ENCODE data around the gene ARHGAP26. TPM values are rescaled to one million over a fixed set of nuclear protein-coding genes. Genes with fewer than 3 reads are reported as not detected.
"Not testable (repeated sequence)": the region's sequence is repeated elsewhere in the genome, so short reads cannot be mapped to it uniquely, and the experiment has no call there.

The ARHGAP26 gene
- total RNA-seq, 1 donor from 2014 or later: 25.2 TPM

- no peak for DNase-seq (ENCODE audit: low read depth in 2 of 2)
Measured at GRCh38 chr5:143078971-143079370, 308.8 kb downstream of the ARHGAP26 start.

DNA sequence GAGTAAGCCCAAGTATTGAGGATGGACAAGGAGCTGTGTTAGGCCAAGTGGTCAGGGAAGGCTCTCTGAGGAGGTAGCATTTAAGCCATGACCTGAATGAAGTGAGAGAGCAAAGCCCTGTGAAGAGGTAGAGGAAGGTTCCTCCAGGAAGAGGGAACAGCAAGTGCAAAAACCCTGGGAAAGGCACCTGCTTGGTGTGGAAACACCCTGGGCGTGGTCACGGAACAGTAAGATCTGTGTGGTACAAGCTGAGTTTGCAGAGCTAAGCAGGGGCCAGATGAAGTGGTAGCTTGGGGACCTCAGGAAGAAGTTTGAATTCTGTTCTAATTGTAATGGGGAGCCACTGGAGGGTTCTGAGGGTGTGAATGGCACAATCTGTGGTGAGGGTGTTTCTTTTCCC is 310.2 kb downstream of the ARHGAP26 start:
- no peak for DNase-seq (ENCODE audit: low read depth in 2 of 2)

DNA sequence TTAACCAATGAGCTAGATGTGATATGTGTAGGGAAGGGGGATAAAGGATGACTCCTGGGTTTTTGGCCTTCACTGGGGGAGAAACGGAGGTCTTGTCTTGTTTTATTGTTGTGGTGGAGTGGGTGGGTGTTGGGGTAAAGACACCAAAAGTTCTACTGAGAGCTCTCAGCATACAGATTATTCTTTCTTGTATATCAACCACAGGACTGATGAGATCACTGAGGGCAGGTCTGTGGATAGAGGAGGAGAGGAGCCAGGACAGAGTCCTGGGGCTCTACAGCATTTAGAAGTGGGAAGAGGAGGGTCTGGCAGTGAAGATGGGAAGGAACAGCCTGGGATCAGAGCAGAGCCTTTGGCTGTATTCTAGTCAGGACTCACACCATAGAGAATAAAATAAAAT is 310.8 kb downstream of the ARHGAP26 start:
- no peak for DNase-seq (ENCODE audit: low read depth in 2 of 2)

GRCh38 chr5:143083006-143083405 is 312.8 kb downstream of the ARHGAP26 start:
- DNase-seq (ENCODE audit: low read depth in 2 of 2): peak; percentile 3 to 52

- no peak for DNase-seq (ENCODE audit: low read depth in 2 of 2)
Measured at GRCh38 chr5:143084407-143084806, 314.2 kb downstream of the ARHGAP26 start.

- no peak for DNase-seq (ENCODE audit: low read depth in 2 of 2)
Measured at GRCh38 chr5:143085319-143085917, 315.2 kb downstream of the ARHGAP26 start.

GRCh38 chr5:143086546-143086907 is 316.4 kb downstream of the ARHGAP26 start:
- no peak for DNase-seq (ENCODE audit: low read depth in 2 of 2)

GRCh38 chr5:143086908-143087637 is 316.9 kb downstream of the ARHGAP26 start:
- DNase-seq (ENCODE audit: low read depth in 2 of 2): no peak

DNA sequence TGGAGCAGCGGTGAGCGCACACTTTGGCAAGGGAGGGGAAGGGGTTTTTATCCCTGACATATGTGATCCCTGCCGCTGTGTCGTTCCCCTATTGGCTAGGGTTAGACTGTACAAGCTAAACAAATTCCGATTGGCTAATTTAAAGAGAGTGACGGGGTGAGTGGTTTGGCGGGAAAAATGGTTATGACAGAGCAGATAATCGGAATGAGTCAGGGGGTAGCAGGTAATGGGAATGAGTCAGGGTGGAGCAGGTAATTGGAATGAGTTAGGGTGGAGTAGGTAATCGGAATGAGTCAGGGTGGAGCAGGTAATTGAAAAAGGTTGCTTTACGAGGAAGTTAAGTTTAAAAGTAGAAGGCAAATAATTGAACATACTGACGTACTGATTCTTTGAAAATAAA is 318.5 kb downstream of the ARHGAP26 start:
- DNase-seq (ENCODE audit: low read depth in 2 of 2): not testable (repeated sequence)

DNA sequence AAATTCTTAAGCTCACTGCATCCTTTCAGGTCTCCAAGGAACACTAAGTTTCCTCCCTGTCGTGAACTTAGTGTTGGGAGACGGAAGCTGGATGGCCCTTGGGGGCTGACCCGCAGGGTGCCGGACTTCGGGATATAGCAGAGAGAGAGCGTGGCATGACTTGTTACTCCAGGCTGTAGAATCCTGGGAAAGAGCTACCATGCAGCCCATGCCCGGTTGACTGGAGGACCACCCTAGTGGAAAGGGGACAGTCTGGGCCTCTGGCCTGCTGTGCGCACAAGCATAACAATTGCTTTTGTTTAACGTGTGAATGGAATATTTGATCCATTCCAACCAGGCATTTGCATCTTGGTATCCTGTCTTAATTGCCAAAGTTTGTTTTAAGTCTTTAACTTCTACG is 319.9 kb downstream of the ARHGAP26 start:
- DNase-seq (ENCODE audit: low read depth in 2 of 2): not testable (repeated sequence)

GRCh38 chr5:143092711-143093451 is 322.7 kb downstream of the ARHGAP26 start:
- DNase-seq (ENCODE audit: low read depth in 2 of 2): not testable (repeated sequence)

GRCh38 chr5:143093452-143094086 is 323.4 kb downstream of the ARHGAP26 start:
- DNase-seq (ENCODE audit: low read depth in 2 of 2): no peak

DNA sequence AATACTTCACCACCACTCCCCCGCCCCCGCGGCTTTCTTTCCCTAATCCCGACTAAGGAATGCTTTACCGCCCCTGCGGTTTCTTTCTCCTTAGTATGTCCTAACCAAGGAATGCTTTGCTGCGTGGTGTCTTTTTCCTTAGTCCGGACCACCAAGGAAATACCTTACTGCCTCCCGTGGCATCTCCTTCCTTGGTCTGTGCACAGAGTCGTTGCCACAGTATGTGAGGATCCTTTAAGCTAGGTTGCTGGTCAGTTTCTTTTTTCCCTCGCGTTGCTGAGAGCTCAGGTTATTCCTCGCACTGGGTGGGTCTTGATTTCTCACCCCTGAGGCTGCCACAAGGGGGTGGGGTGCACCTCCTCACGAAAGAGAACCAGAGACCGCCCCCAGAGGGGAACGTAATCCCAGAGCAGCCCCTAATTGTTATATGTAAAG is 323.9 kb downstream of the ARHGAP26 start:
- no peak for DNase-seq (ENCODE audit: low read depth in 2 of 2)

DNA sequence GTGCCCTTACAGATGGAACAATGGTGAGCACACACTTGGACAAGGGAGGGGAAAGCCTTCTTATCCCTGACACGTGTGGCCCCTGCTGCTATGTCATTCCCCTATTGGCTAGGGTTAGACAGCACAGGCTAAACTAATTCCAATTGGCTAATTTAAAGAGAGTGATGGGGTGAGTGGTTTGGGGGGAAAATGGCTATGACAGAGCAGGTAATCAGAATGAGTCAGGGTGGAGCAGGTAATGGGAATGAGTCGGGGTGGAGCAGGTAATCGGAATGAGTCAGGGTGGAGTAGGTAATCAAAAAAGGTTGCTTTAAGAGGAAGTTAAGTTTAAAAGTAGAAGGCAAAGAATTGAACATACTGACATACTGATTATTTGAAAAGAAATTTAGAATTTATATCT is 324.4 kb downstream of the ARHGAP26 start:
- not testable (repeated sequence) for DNase-seq (ENCODE audit: low read depth in 2 of 2)

DNA sequence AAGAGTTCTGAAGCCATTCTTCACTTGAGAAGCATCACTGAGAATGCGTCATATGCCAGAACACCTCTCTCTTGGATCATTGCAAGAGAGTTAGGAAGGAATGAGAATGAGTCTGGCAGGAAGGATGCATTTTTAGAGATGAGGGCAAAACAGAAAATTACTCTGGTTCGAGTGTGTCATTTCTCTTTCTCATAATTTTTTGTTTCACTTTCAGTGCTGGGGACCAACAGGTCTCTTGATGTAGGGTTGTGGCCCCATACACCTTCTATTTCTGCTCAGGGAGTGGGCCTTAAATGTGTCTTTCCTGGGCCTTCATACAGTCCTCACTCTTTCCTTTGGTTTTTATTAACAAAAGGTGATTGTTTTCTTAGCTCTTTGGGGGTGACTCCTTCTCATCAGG is 330.9 kb downstream of the ARHGAP26 start:
- no peak for DNase-seq (ENCODE audit: low read depth in 2 of 2)

- DNase-seq (ENCODE audit: low read depth in 2 of 2): no peak
Measured at GRCh38 chr5:143101725-143102386, 331.7 kb downstream of the ARHGAP26 start.

DNA sequence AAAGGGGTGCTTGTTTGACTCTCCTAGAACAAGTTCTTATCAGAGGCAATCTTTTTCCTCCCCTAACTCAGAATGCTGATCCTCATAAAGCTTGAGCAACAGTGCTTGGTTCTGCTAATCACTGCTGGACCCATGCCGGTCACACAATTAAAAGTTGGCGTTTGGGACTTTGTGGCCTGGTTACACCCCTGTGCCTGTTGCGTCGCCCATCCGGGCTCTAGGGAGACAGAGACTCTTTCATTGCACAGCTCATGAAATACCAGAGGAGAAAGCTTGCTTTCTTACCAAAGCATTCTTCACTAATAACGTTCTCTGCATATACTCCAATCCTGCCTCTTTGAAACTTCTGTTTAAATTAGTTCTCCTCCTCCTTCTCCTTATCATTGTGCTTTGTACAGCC is 332.2 kb downstream of the ARHGAP26 start:
- DNase-seq (ENCODE audit: low read depth in 2 of 2): no peak

DNA sequence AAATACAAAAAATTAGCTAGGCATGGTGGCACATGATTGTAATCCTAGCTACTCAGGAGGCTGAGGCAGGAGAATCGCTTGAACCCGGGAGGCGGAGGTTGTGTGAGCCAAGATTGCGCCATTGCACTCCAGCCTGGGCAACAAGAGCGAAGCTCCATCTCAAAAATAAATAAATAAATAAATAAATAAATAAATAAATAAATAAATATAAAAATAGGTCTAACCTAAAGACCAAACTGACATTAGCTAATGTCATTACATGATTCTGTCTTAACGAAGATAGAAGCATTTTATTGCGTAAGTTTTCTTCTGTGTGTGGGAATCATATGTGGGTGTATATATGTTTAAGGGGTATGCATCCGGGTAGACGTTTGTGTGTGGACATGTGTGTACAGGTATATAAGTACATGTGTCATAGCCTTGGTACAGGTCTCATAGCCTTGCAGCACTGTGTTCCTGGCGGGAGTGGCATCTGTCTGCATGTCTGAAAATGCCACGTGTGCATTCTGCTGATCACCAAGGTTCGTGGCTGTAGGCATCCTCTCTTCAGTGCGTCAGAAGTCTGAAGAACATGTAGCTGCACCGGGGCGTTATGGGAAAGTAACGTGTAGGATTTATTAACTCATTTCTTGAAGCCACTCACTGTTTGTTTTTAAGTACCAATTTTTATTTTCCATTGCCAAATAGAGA is 335.2 kb downstream of the ARHGAP26 start:
- no peak for DNase-seq (ENCODE audit: low read depth in 2 of 2)

DNA sequence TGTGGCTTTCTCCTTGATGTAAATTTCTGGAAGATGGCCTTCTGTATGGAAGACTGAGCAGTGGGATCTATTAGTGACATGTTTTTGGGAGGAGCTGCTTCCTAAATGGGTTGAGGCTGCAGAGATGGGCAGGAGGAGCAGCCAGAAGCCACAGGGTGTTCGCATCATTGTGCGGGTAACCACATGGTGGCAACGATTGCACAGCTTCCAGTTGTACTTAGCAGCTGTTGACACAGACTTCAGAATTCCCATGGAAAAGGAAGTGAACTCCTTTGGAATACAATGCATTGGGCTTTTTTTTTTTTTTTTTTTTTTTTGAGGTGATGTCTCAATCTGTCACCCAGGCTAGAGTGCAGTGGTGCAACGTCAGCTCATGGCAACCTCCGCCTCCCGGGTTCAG is 336.0 kb downstream of the ARHGAP26 start:
- DNase-seq (ENCODE audit: low read depth in 2 of 2): peak; percentile 84 to 90

- peak; percentile 35 to 59 for DNase-seq (ENCODE audit: low read depth in 2 of 2)
Measured at GRCh38 chr5:143108498-143109128, 338.4 kb downstream of the ARHGAP26 start.

Measured in dermis microvascular lymphatic vessel endothelial cell (primary cell).